HG03097 (cell line): ENCODE results near the gene PALLD.
"Not testable (repeated sequence)": the region's sequence is repeated elsewhere in the genome, so short reads cannot be mapped to it uniquely, and the experiment has no call there.

Experiments
- ATAC-seq: cut with Tn5 transposase; IDR thresholded peaks from one replicate; pipeline ENCODE4 v1.9.1; 2021; ENCODE audit not compliant: unreplicated experiment, low FRiP score

Gene PALLD

GRCh38 chr4:168691631-168692369 is 194.9 kb downstream of the PALLD start:
- ATAC-seq: no peak

- no peak for ATAC-seq
Measured at GRCh38 chr4:168693750-168694490, 197.1 kb downstream of the PALLD start.

- no peak for ATAC-seq
Measured at GRCh38 chr4:168694667-168695066, 197.8 kb downstream of the PALLD start.

GRCh38 chr4:168695288-168695687 is 198.4 kb downstream of the PALLD start:
- no peak for ATAC-seq

GRCh38 chr4:168696280-168696679 is 199.4 kb downstream of the PALLD start:
- no peak for ATAC-seq

- no peak for ATAC-seq
Measured at GRCh38 chr4:168696826-168697225, 200.0 kb downstream of the PALLD start.

- ATAC-seq: no peak
Measured at GRCh38 chr4:168699224-168699878, 202.5 kb downstream of the PALLD start.

GRCh38 chr4:168701061-168701460 is 204.2 kb downstream of the PALLD start:
- no peak for ATAC-seq

GRCh38 chr4:168702581-168703087 is 205.8 kb downstream of the PALLD start:
- not testable (repeated sequence) for ATAC-seq

GRCh38 chr4:168705121-168705520 is 208.3 kb downstream of the PALLD start:
- no peak for ATAC-seq

GRCh38 chr4:168707205-168707604 is 210.4 kb downstream of the PALLD start:
- no peak for ATAC-seq

- no peak for ATAC-seq
Measured at GRCh38 chr4:168708108-168708507, 211.3 kb downstream of the PALLD start.

GRCh38 chr4:168710353-168710946 is 213.6 kb downstream of the PALLD start:
- no peak for ATAC-seq

GRCh38 chr4:168711197-168712140 is 214.6 kb downstream of the PALLD start:
- ATAC-seq: no peak

- no peak for ATAC-seq
Measured at GRCh38 chr4:168712316-168712890, 215.6 kb downstream of the PALLD start.

GRCh38 chr4:168713253-168713652 is 216.4 kb downstream of the PALLD start:
- no peak for ATAC-seq

- no peak for ATAC-seq
Measured at GRCh38 chr4:168715896-168716295, 219.0 kb downstream of the PALLD start.

- no peak for ATAC-seq
Measured at GRCh38 chr4:168716406-168717129, 219.7 kb downstream of the PALLD start.

GRCh38 chr4:168717847-168718246 is 221.0 kb downstream of the PALLD start:
- ATAC-seq: no peak
